IPS-20b (cell line): Measurements from ENCODE around the gene ING4.

Experiments
- H3K27ac ChIP-seq: one replicate; pipeline ENCODE4 v1.5.1; 2013; ENCODE audit warnings: low read length
- H3K27me3 ChIP-seq: 2 replicates; pipeline ENCODE4 v1.6.1; 2013; ENCODE audit warnings: mild to moderate bottlenecking, low read length, inconsistent platforms; ENCODE audit not compliant: insufficient read depth
- H3K36me3 ChIP-seq: 2 replicates; pipeline ENCODE4 v1.6.1; 2013; ENCODE audit warnings: low read depth, mild to moderate bottlenecking, inconsistent platforms, low read length, moderate library complexity; ENCODE audit not compliant: insufficient read depth
- H3K4me1 ChIP-seq: 2 replicates; pipeline ENCODE4 v1.6.1; 2013; ENCODE audit warnings: mild to moderate bottlenecking, control low read depth, inconsistent platforms, low read length, moderate library complexity; ENCODE audit not compliant: insufficient read depth
- H3K4me3 ChIP-seq: 2 replicates; pipeline ENCODE4 v1.5.1; 2013; ENCODE audit warnings: mild to moderate bottlenecking, low read length, inconsistent platforms
- H3K9ac ChIP-seq: 2 replicates; pipeline ENCODE4 v1.6.1; 2013; ENCODE audit warnings: low read depth, mild to moderate bottlenecking, inconsistent platforms, low read length, moderate library complexity
- H3K9me3 ChIP-seq: 2 replicates; pipeline ENCODE4 v1.6.1; 2013; ENCODE audit warnings: mild to moderate bottlenecking, low read depth, low read length, inconsistent platforms; ENCODE audit not compliant: insufficient read depth

The ING4 gene

DNA sequence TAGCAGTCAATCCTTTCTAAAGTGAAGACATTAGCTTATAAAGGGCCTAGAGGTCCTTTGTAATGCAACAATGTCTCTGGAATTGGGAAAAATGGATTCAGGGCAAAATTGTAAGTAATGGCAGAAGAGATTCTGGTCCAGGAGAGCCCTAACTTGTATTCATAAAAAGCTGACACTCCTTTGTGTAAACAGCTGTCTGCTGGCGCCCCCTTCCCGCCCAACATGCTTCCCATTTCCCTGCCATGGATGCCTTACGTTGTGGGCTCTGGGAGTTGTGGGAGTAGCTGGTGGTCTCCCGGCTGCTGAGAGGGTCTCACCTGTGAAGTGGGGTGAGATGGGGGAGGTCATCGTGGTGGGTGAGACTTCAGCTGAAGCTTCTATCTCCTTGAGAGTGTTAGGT lies 18.0 kb downstream of the ING4 start:
- Histone ChIP-seq H3K27me3 (peaks cover 33% of the 10 kb centered on the region), H3K27ac (no peak overlapping the region), H3K9ac (no peak overlapping the region), H3K4me1 (no peaks in the 10 kb centered on the region), H3K9me3 (no peaks in the 10 kb centered on the region), H3K4me3 (no peak overlapping the region), H3K36me3 (0 out of 2 replicates have a peak, but pooled peaks cover 7% of the 10 kb centered on the region)

GRCh38 chr12:6644257-6644596 lies 18.7 kb downstream of the ING4 start:
- H3K4me3 ChIP-seq = no peak overlapping the region
- H3K27ac ChIP-seq = no peak overlapping the region
- no peak overlapping the region for H3K9ac ChIP-seq
- H3K9me3 ChIP-seq = no peaks in the 10 kb centered on the region
- 0 out of 2 replicates have a peak, but pooled peaks cover 7% of the 10 kb centered on the region for H3K36me3 ChIP-seq
- peaks cover 33% of the 10 kb centered on the region for H3K27me3 ChIP-seq
- H3K4me1 ChIP-seq = no peaks in the 10 kb centered on the region

DNA sequence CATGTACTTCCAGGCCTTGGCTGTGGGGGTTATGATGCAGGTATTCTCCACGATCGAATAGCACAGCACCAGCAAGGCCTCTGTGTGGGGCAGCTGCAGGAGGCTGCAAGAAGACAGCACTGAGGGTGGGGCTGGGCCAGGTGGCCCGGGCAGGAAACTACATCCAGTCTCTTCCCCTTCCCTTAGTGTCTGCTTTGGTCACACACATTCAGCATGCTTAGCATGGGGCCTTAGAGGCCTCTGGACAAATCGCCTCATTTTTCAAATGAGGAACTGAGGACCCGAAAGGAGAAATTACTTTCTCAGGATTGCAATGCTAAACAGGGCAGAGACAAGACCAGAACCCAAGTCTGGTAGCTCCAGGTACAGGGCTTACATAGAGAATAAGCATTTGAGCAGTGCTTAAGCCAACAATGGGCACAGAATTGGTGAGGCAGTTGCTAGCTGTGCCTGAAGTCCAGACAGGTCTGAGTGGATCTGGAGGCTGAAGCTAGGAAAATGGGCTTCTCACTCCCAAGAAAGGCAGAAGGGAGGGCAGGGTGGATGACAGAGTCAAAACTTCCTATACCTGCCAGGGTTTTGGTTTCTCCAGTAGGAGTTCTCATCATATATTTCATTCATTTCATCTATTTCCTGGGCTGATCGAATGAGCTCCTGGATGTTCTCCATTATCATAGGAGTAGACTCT lies 19.2 kb downstream of the ING4 start:
- Histone ChIP-seq H3K27me3 (peaks cover 33% of the 10 kb centered on the region), H3K9ac (no peak overlapping the region), H3K4me1 (no peaks in the 10 kb centered on the region), H3K4me3 (no peak overlapping the region), H3K27ac (no peak overlapping the region), H3K36me3 (0 out of 2 replicates have a peak, but pooled peaks cover 7% of the 10 kb centered on the region), H3K9me3 (no peaks in the 10 kb centered on the region)

- H3K36me3 ChIP-seq = no peaks in the 10 kb centered on the region
- no peaks in the 10 kb centered on the region for H3K4me1 ChIP-seq
- H3K9me3 ChIP-seq = no peaks in the 10 kb centered on the region
- H3K4me3 ChIP-seq = no peak overlapping the region
- H3K27me3 ChIP-seq = peaks cover 24% of the 10 kb centered on the region
- H3K9ac ChIP-seq = no peak overlapping the region
- H3K27ac ChIP-seq = no peak overlapping the region
Measured at GRCh38 chr12:6641131-6641530, 21.8 kb downstream of the ING4 start.

DNA sequence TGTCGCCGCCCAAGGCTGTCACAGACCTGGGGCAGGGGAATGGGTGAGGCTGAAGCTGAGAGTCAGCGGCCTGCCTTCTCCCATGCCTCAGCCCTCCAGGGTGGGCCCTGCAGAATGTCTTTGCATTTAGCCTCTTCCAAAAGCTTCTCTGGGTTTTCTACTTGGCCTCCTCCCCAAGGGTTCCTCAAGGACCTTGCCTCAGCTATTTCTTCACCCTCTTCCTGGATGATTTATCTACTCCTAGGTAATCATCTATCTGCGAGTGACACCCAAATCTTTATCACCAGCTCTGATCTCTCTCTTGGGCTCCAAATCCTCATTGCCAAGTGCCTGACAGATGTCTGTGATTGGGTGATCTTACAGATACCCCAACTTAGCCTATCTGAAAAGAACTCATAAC lies 22.4 kb downstream of the ING4 start:
- Histone ChIP-seq H3K9ac (no peak overlapping the region), H3K36me3 (no peaks in the 10 kb centered on the region), H3K4me1 (0 out of 2 replicates have a peak, but pooled peaks cover 2% of the 10 kb centered on the region), H3K27ac (no peak overlapping the region), H3K9me3 (no peaks in the 10 kb centered on the region), H3K4me3 (no peak overlapping the region), H3K27me3 (peaks cover 23% of the 10 kb centered on the region)

GRCh38 chr12:6639151-6639801 lies 23.6 kb downstream of the ING4 start:
- Histone ChIP-seq H3K4me1 (0 out of 2 replicates have a peak, but pooled peaks cover 2% of the 10 kb centered on the region), H3K27ac (no peak overlapping the region), H3K27me3 (peaks cover 23% of the 10 kb centered on the region), H3K9ac (no peak overlapping the region), H3K36me3 (no peaks in the 10 kb centered on the region), H3K9me3 (no peaks in the 10 kb centered on the region), H3K4me3 (no peak overlapping the region)

GRCh38 chr12:6638305-6638704 lies 24.6 kb downstream of the ING4 start:
- no peak overlapping the region for H3K4me3 ChIP-seq
- H3K4me1 ChIP-seq = 0 out of 2 replicates have a peak, but pooled peaks cover 2% of the 10 kb centered on the region
- H3K27ac ChIP-seq = no peak overlapping the region

GRCh38 chr12:6635856-6636531 lies 26.9 kb downstream of the ING4 start, which contains the start of gene LPAR5:
Gene LPAR5 (minus strand): TSS chr12:6635959. CDS start chr12:6621248, 14,711 bp downstream.
- Histone ChIP-seq H3K4me1 (0 out of 2 replicates have a peak, but pooled peaks cover 2% of the 10 kb centered on the region), H3K27ac (no peak within 1 kb of the TSS), H3K36me3 (no peaks in the 10 kb centered on the region), H3K9ac (no peak within 1 kb of the TSS), H3K4me3 (no peak within 1 kb of the TSS), H3K27me3 (peaks cover 8% of the 10 kb centered on the region; the same call in 1 of the 2 replicates), H3K9me3 (no peaks in the 10 kb centered on the region)

More at GRCh38 chr12:6638305-6638704, 24.6 kb downstream of the ING4 start:
- Histone ChIP-seq H3K36me3 (no peaks in the 10 kb centered on the region), H3K9me3 (no peaks in the 10 kb centered on the region), H3K9ac (no peak overlapping the region), H3K27me3 (peaks cover 23% of the 10 kb centered on the region)

GRCh38 chr12:6635375-6635855 lies 27.5 kb downstream of the ING4 start:
- H3K9ac ChIP-seq = no peak overlapping the region
- no peaks in the 10 kb centered on the region for H3K9me3 ChIP-seq
- H3K4me1 ChIP-seq = 0 out of 2 replicates have a peak, but pooled peaks cover 2% of the 10 kb centered on the region
- H3K4me3 ChIP-seq = no peak overlapping the region
- no peaks in the 10 kb centered on the region for H3K36me3 ChIP-seq
- H3K27me3 ChIP-seq = peaks cover 2% of the 10 kb centered on the region; the same call in 1 of the 2 replicates
- no peak overlapping the region for H3K27ac ChIP-seq

- no peak overlapping the region for H3K4me3 ChIP-seq
- no peaks in the 10 kb centered on the region for H3K36me3 ChIP-seq
- H3K27ac ChIP-seq = no peak overlapping the region
- H3K27me3 ChIP-seq = no peaks in the 10 kb centered on the region
- 0 out of 2 replicates have a peak, but pooled peaks cover 2% of the 10 kb centered on the region for H3K4me1 ChIP-seq
- H3K9ac ChIP-seq = no peak overlapping the region
- no peaks in the 10 kb centered on the region for H3K9me3 ChIP-seq
Measured at GRCh38 chr12:6632026-6632983, 30.6 kb downstream of the ING4 start.

- Histone ChIP-seq H3K36me3 (no peaks in the 10 kb centered on the region), H3K27me3 (no peaks in the 10 kb centered on the region), H3K4me3 (no peak overlapping the region), H3K9ac (no peak overlapping the region), H3K4me1 (0 out of 2 replicates have a peak, but pooled peaks cover 2% of the 10 kb centered on the region), H3K27ac (no peak overlapping the region), H3K9me3 (no peaks in the 10 kb centered on the region)
Measured at GRCh38 chr12:6631549-6631961, 31.4 kb downstream of the ING4 start.
